Measurements from ENCODE around the gene GAGE10.
"Not testable (repeated sequence)": the region's sequence is repeated elsewhere in the genome, so short reads cannot be mapped to it uniquely, and the experiment has no call there.

GRCh38 chrX:49299293-49299692 is 4.2 kb upstream of the GAGE10 start:
- TF ChIP-seq CTCF, POLR2A (IDR thresholded peaks at IDR 0.05): not testable (repeated sequence)
